ENCODE data around the gene NCOA7. TPM values are rescaled to one million over a fixed set of nuclear protein-coding genes. Genes with fewer than 3 reads are reported as not detected.

NCOA7 gene
- total and polyA plus RNA-seq, 9 of the 15 experiments (the other 6 are each of a cell fraction or from before 2014, with no cell fraction given) = 5.8 to 14.6 (median 9.3) TPM

DNA sequence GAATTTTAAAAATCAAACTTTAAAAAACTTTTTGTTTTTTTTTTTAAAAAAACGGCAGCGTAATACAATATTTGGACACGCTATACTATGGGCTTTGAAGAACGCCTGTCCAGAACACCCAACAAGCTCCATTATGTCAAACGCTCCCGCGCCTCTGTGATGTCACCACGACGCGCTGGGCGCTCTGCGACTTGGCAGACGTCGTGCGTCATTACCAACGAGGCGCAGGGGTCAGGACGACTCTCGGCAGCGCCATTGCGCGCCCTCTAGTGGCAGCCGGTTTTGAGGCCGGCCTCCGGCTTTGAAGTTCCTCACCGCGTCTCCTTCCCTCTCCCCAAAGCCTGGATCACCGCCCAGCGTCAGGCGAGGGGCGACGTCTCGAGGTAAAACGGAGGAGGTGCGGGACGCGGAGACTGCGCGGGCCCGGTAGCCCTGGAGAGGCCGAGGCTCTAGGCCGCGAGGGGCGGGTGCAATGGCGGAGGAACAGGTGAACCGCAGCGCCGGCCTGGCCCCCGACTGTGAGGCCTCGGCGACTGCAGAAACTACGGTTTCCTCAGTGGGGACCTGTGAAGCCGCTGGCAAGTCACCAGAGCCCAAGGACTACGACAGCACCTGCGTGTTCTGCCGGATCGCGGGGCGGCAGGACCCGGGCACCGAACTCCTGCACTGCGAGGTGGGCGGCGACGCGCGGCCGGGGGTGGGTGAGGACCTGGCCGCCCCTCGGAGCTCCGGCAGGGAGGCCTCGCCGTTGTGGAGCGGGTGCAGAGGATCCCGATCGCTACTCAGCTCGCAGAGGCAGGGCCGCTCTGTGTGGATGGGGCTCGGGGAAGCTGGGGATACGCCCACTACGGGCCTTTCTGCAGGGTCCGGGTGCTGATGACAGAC is 166.0 kb downstream of the NCOA7 start, which contains the start of gene HINT3 (continued):
- no peak for TF ChIP-seq MCM2 (IDR thresholded peaks at IDR 0.05; ENCODE audit: low read depth)
- no peak for TF ChIP-seq ERF (CRISPR knock-in tag; IDR thresholded peaks at IDR 0.05)
- no peak for TF ChIP-seq ZNF23 (CRISPR knock-in tag; IDR thresholded peaks at IDR 0.05)
- peak; percentile 93 for TF ChIP-seq SMAD4 (CRISPR knock-in tag; conservative IDR thresholded peaks at IDR 0.05)
- TF ChIP-seq KDM2B (CRISPR knock-in tag; IDR thresholded peaks at IDR 0.05) = no peak
- TF ChIP-seq GABPA (tag; conservative IDR thresholded peaks at IDR 0.05; ENCODE audit: low read depth) = peak; percentile 42; the same call in 1 of the 2 replicates
- no peak for TF ChIP-seq RBM15 (IDR thresholded peaks at IDR 0.05; ENCODE audit: insufficient read depth, low read length)
- TF ChIP-seq SIX5 (IDR thresholded peaks at IDR 0.05; ENCODE audit: borderline replicate concordance in 1 of 2, insufficient read depth in 1 of 2, low read depth in 1 of 2, low read length in 2 of 2) = no peak
- TF ChIP-seq, protein P1, sequence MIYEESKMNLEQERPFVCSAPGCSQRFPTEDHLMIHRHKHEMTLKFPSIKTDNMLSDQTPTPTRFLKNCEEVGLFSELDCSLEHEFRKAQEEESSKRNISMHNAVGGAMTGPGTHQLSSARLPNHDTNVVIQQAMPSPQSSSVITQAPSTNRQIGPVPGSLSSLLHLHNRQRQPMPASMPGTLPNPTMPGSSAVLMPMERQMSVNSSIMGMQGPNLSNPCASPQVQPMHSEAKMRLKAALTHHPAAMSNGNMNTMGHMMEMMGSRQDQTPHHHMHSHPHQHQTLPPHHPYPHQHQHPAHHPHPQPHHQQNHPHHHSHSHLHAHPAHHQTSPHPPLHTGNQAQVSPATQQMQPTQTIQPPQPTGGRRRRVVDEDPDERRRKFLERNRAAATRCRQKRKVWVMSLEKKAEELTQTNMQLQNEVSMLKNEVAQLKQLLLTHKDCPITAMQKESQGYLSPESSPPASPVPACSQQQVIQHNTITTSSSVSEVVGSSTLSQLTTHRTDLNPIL (CRISPR knock-in tag; IDR thresholded peaks at IDR 0.05) = no peak
- no peak for TF ChIP-seq POLR3G (IDR thresholded peaks at IDR 0.05; ENCODE audit: extremely low read depth, insufficient read length, insufficient replicate concordance)
- TF ChIP-seq ZFP1 (CRISPR knock-in tag; IDR thresholded peaks at IDR 0.05) = no peak
- TF ChIP-seq ATF7 (IDR thresholded peaks at IDR 0.05) = peak; percentile 97
- no peak for TF ChIP-seq CREBBP (IDR thresholded peaks at IDR 0.05; ENCODE audit: low read depth, low read length)
- TF ChIP-seq, protein P2, sequence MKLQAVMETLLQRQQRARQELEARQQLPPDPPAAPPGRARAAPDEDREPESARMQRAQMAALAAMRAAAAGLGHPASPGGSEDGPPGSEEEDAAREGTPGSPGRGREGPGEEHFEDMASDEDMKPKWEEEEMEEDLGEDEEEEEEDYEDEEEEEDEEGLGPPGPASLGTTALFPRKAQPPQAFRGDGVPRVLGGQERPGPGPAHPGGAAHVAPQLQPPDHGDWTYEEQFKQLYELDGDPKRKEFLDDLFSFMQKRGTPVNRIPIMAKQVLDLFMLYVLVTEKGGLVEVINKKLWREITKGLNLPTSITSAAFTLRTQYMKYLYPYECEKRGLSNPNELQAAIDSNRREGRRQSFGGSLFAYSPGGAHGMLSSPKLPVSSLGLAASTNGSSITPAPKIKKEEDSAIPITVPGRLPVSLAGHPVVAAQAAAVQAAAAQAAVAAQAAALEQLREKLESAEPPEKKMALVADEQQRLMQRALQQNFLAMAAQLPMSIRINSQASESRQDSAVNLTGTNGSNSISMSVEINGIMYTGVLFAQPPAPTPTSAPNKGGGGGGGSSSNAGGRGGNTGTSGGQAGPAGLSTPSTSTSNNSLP (IDR thresholded peaks at IDR 0.05; ENCODE audit: borderline replicate concordance, low read depth, low read length) = no peak
- TF ChIP-seq, protein P3, sequence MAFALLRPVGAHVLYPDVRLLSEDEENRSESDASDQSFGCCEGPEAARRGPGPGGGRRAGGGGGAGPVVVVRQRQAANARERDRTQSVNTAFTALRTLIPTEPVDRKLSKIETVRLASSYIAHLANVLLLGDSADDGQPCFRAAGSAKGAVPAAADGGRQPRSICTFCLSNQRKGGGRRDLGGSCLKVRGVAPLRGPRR (CRISPR knock-in tag; IDR thresholded peaks at IDR 0.05) = no peak
- TF ChIP-seq, protein P4, sequence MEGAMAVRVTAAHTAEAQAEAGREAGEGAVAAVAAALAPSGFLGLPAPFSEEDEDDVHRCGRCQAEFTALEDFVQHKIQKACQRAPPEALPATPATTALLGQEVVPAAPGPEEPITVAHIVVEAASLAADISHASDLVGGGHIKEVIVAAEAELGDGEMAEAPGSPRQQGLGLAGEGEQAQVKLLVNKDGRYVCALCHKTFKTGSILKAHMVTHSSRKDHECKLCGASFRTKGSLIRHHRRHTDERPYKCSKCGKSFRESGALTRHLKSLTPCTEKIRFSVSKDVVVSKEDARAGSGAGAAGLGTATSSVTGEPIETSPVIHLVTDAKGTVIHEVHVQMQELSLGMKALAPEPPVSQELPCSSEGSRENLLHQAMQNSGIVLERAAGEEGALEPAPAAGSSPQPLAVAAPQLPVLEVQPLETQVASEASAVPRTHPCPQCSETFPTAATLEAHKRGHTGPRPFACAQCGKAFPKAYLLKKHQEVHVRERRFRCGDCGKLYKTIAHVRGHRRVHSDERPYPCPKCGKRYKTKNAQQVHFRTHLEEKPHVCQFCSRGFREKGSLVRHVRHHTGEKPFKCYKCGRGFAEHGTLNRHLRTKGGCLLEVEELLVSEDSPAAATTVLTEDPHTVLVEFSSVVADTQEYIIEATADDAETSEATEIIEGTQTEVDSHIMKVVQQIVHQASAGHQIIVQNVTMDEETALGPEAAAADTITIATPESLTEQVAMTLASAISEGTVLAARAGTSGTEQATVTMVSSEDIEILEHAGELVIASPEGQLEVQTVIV (CRISPR knock-in tag; IDR thresholded peaks at IDR 0.05; ENCODE audit: borderline replicate concordance) = no peak
- TF ChIP-seq ELF2 (CRISPR knock-in tag; IDR thresholded peaks at IDR 0.05) = no peak
- TF ChIP-seq, protein P5, sequence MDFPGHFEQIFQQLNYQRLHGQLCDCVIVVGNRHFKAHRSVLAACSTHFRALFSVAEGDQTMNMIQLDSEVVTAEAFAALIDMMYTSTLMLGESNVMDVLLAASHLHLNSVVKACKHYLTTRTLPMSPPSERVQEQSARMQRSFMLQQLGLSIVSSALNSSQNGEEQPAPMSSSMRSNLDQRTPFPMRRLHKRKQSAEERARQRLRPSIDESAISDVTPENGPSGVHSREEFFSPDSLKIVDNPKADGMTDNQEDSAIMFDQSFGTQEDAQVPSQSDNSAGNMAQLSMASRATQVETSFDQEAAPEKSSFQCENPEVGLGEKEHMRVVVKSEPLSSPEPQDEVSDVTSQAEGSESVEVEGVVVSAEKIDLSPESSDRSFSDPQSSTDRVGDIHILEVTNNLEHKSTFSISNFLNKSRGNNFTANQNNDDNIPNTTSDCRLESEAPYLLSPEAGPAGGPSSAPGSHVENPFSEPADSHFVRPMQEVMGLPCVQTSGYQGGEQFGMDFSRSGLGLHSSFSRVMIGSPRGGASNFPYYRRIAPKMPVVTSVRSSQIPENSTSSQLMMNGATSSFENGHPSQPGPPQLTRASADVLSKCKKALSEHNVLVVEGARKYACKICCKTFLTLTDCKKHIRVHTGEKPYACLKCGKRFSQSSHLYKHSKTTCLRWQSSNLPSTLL (IDR thresholded peaks at IDR 0.05) = no peak
- TF ChIP-seq HSF4 (CRISPR knock-in tag; IDR thresholded peaks at IDR 0.05; ENCODE audit: borderline replicate concordance) = no peak
- no peak for TF ChIP-seq ZNF121 (CRISPR knock-in tag; conservative IDR thresholded peaks at IDR 0.05)
